K562 (cell line): ENCODE results near the gene ANKRD13D. TPM values are rescaled to one million over a fixed set of nuclear protein-coding genes. Genes with fewer than 3 reads are reported as not detected.
A peak's percentile ranks its signal among the peaks of the same experiment; 100 is the strongest.

Experiments
- ATAC-seq: fragments of 200-7000 bp; cut with Tn5 transposase; 3 replicates; pipeline ENCODE4 v1.9.1; 2020; ENCODE audit warnings: moderate library complexity
- BruUV-seq: library from RNA; stranded (reverse); fragments of 400-500 nt; replicated peaks from 2 replicates; lab custom pipeline; 2021; lab: Mats Ljungman, UMichigan
- CTCF ChIA-PET: fragments of 300-600 bp; formaldehyde crosslinking; extraction: SDS; loops from one replicate; lab custom pipeline; 2021; ENCODE audit warnings: low intra/inter-chr PET ratio; lab: Yijun Ruan, JAX
- POLR2A ChIA-PET: fragments of 300-600, 350-650 bp; sonication (Branson Sonifier 250); formaldehyde crosslinking; extraction: SDS; loops from one replicate; lab custom pipeline; 2021; ENCODE audit warnings: antibody characterized with exemption, inconsistent platforms; lab: Yijun Ruan, JAX
- DNase-seq, 4 experiments: peaks; one replicate each; pipeline versions ENCODE4 v3.0.0 to v3.0.0-alpha.2; 2011 to 2018; ENCODE audit warnings: low spot score in 3 of 4, mixed read lengths in 3 of 4; ENCODE audit errors: extremely low read depth in 1 of 4
- FAIRE-seq: peaks from 2 replicates; lab custom pipeline; 2011; peaks lifted over from hg19 to GRCh38; lab: Jason Lieb, UNC
- H2AFZ ChIP-seq: 2 replicates; pipeline ENCODE4 v1.6.0; 2011; ENCODE audit warnings: low read depth, low read length, control low read depth, inconsistent platforms
- H3K27ac ChIP-seq: fragments of 200-600 bp; 3 replicates; pipeline ENCODE4 v1.8.0; 2011; ENCODE audit warnings: low read depth, mild to moderate bottlenecking, control low read depth, inconsistent platforms, low read length, moderate library complexity, mixed read lengths; ENCODE audit errors: extremely low read depth
- H3K27me3 ChIP-seq, 2 experiments: fragments of 300-600 bp in 1 of 2; 2 replicates in 1 of 2; 3 replicates in 1 of 2; pipeline versions ENCODE4 v1.6.0 to v1.8.0; 2011; ENCODE audit warnings: inconsistent platforms in 2 of 2, low read length in 2 of 2, mild to moderate bottlenecking in 1 of 2, mixed read lengths in 1 of 2, moderate library complexity in 1 of 2; ENCODE audit not compliant: control insufficient read depth in 2 of 2, insufficient read depth in 2 of 2
- H3K36me3 ChIP-seq: fragments of 300-600 bp; 3 replicates; pipeline ENCODE4 v1.8.0; 2011; ENCODE audit warnings: mild to moderate bottlenecking, low read length, inconsistent platforms; ENCODE audit not compliant: control insufficient read depth, insufficient read depth
- H3K4me1 ChIP-seq, 2 experiments: fragments of 200-600 bp in 1 of 2; replicated peaks in 1 of 2; 2 replicates in 1 of 2; 3 replicates in 1 of 2; pipeline versions ENCODE4 v1.5.1 to v1.8.0; 2011; ENCODE audit warnings: inconsistent platforms in 2 of 2, low read length in 2 of 2, mild to moderate bottlenecking in 1 of 2, mixed read lengths in 1 of 2, moderate library complexity in 1 of 2; ENCODE audit not compliant: control insufficient read depth in 2 of 2, insufficient read depth in 2 of 2
- H3K4me2 ChIP-seq: 2 replicates; pipeline ENCODE4 v1.6.1; 2011; ENCODE audit warnings: low read length, control low read depth, inconsistent platforms, mixed read lengths; ENCODE audit not compliant: insufficient read depth
- H3K4me3 ChIP-seq: fragments of 200-600 bp; sonication (generic), shearing (Covaris generic); 2 replicates; pipeline ENCODE4 v1.5.1; 2016; ENCODE audit warnings: control low read depth, inconsistent platforms
- H3K79me2 ChIP-seq: fragments of 200-600 bp; 3 replicates; pipeline ENCODE4 v1.8.0; 2011; ENCODE audit warnings: low read length, inconsistent platforms; ENCODE audit not compliant: control insufficient read depth, insufficient read depth
- H3K9ac ChIP-seq, 2 experiments: 2 replicates each; pipeline versions ENCODE4 v1.6.0 to v1.6.1; 2011; ENCODE audit warnings: low read depth in 2 of 2, low read length in 2 of 2, control low read depth in 1 of 2, inconsistent platforms in 1 of 2, mild to moderate bottlenecking in 1 of 2, mixed read lengths in 1 of 2; ENCODE audit not compliant: insufficient read depth in 1 of 2
- H3K9me1 ChIP-seq: one replicate; pipeline ENCODE4 v1.6.0; 2011; ENCODE audit warnings: inconsistent platforms, mild to moderate bottlenecking, low read length, moderate library complexity; ENCODE audit not compliant: control insufficient read depth, insufficient read depth
- H3K9me3 ChIP-seq: replicated peaks from 2 replicates; pipeline ENCODE4 v1.5.1; 2011; ENCODE audit warnings: low read depth, low read length, inconsistent platforms; ENCODE audit not compliant: control insufficient read depth, insufficient read depth
- H4K20me1 ChIP-seq: replicated peaks from 2 replicates; pipeline ENCODE4 v1.6.1; 2011; ENCODE audit warnings: low read length, inconsistent platforms, mixed read lengths; ENCODE audit not compliant: control insufficient read depth, insufficient read depth
- ESRRA ChIP-seq: fragments of 450-650 bp; IDR thresholded peaks from 2 replicates; pipeline ENCODE4 v1.6.1; 2014; ENCODE audit warnings: low read depth, mild to moderate bottlenecking, moderate library complexity, borderline replicate concordance
- GTF2F1 ChIP-seq: IDR thresholded peaks from 2 replicates; pipeline ENCODE4 v1.6.1; 2011; ENCODE audit warnings: low read depth, low read length, improper control_type of control experiment
- MCM7 ChIP-seq, 2 experiments: fragments of 450-650 bp; IDR thresholded peaks; 2 replicates each; pipeline ENCODE4 v1.6.1; 2016 to 2018
- NCOA6 ChIP-seq: fragments of 450-650 bp; IDR thresholded peaks from 2 replicates; pipeline ENCODE4 v1.6.1; 2017; ENCODE audit warnings: mild to moderate bottlenecking
- RBM25 ChIP-seq: fragments of 200-400 bp; formaldehyde crosslinking; IDR thresholded peaks from 2 replicates; pipeline ENCODE4 v1.6.1; 2018; ENCODE audit warnings: low read length, low read depth, moderate library complexity; ENCODE audit not compliant: severe bottlenecking
- SNAPC5 ChIP-seq: fragments of 250-450 bp; sonication (Bioruptor Pico); IDR thresholded peaks from 2 replicates; pipeline ENCODE4 v1.8.0; 2021; ENCODE audit warnings: moderate library complexity, mild to moderate bottlenecking, inconsistent platforms
- SPI1 ChIP-seq: IDR thresholded peaks from 2 replicates; pipeline ENCODE4 v1.6.1; 2011; ENCODE audit warnings: low read depth, low read length, control low read depth, borderline replicate concordance
- TEAD2 ChIP-seq: fragments of 450-650 bp; IDR thresholded peaks from 2 replicates; pipeline ENCODE4 v1.6.1; 2016; ENCODE audit warnings: missing genetic modification characterization, control low read depth, missing compliant biosample characterization
- ZEB2 ChIP-seq: fragments of 450-650 bp; IDR thresholded peaks from 2 replicates; pipeline ENCODE4 v1.6.1; 2016
- ZNF146 ChIP-seq: IDR thresholded peaks from one replicate; pipeline ENCODE4 v1.6.1; 2018; ENCODE audit warnings: missing compliant biosample characterization; ENCODE audit not compliant: unreplicated experiment
- ZNF212 ChIP-seq: fragments of 450-650 bp; formaldehyde crosslinking; IDR thresholded peaks from 2 replicates; pipeline ENCODE4 v1.4.0; 2020; ENCODE audit warnings: mild to moderate bottlenecking
- ZNF766 ChIP-seq: fragments of 200-800 bp; sonication (Bioruptor generic); conservative IDR thresholded peaks from 2 replicates; pipeline ENCODE4 v1.6.1; 2016; ENCODE audit warnings: missing genetic modification characterization, missing compliant biosample characterization
- WGBS: fragments of 100-300 bp; shearing (Covaris generic); methylation state at CpG from one replicate; pipeline ENCODE4 v1.1.6; 2016; ENCODE audit warnings: low coverage, mixed read lengths; ENCODE audit not compliant: insufficient coverage; ENCODE audit errors: missing lambda C conversion rate; 5-methylcytosine and 5-hydroxymethylcytosine counted together
- in situ Hi-C: fragments of 300-500 bp; cut with MboI; formaldehyde crosslinking; loops from 4 replicates; pipeline ENCODE4 v1.15.0; 2018; ENCODE audit warnings: inconsistent platforms, mixed read lengths
- intact Hi-C: fragments of 100-400 bp; cut with micrococcal nuclease; formaldehyde crosslinking; loops from 2 replicates; pipeline ENCODE4 v1.14.2; 2022
- polyA plus RNA-seq, 8 experiments: library from polyadenylated mRNA; depleted of rRNA in 4 of 8; stranded (reverse) in 5 of 8; unstranded in 3 of 8; fragments of >200 nt; fragmentation: Nextera tagmentation in 2 of 8; fragmentation: Illumina TruSeq in 1 of 8; extraction: Ambion mirVana in 2 of 8; extraction: Trizol in 1 of 8; gene quantifications; 2 replicates each; pipeline versions ENCODE4 v1.2.1 to v1.2.3, GENCODE V29; 2011 to 2014; ENCODE audit warnings: inconsistent platforms in 1 of 8, missing spikeins in 1 of 8
- total RNA-seq, 7 experiments: library from RNA; depleted of rRNA in 6 of 7; stranded (reverse); fragments of >200 nt in 6 of 7; fragmentation: Illumina TruSeq in 2 of 7; extraction: Trizol in 2 of 7; gene quantifications; 2 replicates each; pipeline versions ENCODE4 v1.2.1 to v1.2.3, GENCODE V29; 2011 to 2021; ENCODE audit warnings: low replicate concordance in 1 of 7
- TF ChIP-seq, protein P1 (sequence below): sonication (generic); formaldehyde crosslinking; IDR thresholded peaks from 2 replicates; pipeline ENCODE4 v1.8.1; 2023; ENCODE audit warnings: missing genetic modification reagents, mild to moderate bottlenecking, borderline replicate concordance
- TF ChIP-seq, protein P2 (sequence below): fragments of 450-650 bp; conservative IDR thresholded peaks from 2 replicates; pipeline ENCODE4 v1.6.1; 2016; ENCODE audit warnings: missing genetic modification characterization, low read depth, mild to moderate bottlenecking, missing compliant biosample characterization, moderate library complexity
- TF ChIP-seq, protein P3 (sequence below), 2 experiments: fragments of 450-650 bp in 1 of 2; sonication (generic) in 1 of 2; formaldehyde crosslinking; conservative IDR thresholded peaks; 2 replicates each; pipeline versions ENCODE4 v1.4.0 to v1.8.1; 2020 to 2022; ENCODE audit warnings: mild to moderate bottlenecking in 1 of 2, missing genetic modification reagents in 1 of 2

The ANKRD13D gene
- total and polyA plus RNA-seq, 9 of the 15 experiments (the other 6 are each of a cell fraction or from before 2014, with no cell fraction given), result 0.94 to 40.9 (median 22.4) TPM

GRCh38 chr11:67337257-67337656 lies 48.2 kb downstream of the ANKRD13D start:
- Histone ChIP-seq H3K27ac (no peak overlapping the region), H3K4me2 (no peak overlapping the region), H3K4me3 (no peak overlapping the region), H2AFZ (no peak overlapping the region)
- TF ChIP-seq SPI1 (no peak), ZNF146 (CRISPR knock-in tag) (peak; percentile 76), TEAD2 (tag) (no peak), MCM7 (IDR thresholded peaks at IDR 0.05) (no peak), ZNF766 (CRISPR knock-in tag) (no peak), SNAPC5 (no peak), ZNF212 (CRISPR knock-in tag) (no peak), ESRRA (no peak), ZEB2 (no peak), GTF2F1 (no peak), RBM25 (peak; percentile 48), NCOA6 (no peak)
- TF ChIP-seq, protein P1, sequence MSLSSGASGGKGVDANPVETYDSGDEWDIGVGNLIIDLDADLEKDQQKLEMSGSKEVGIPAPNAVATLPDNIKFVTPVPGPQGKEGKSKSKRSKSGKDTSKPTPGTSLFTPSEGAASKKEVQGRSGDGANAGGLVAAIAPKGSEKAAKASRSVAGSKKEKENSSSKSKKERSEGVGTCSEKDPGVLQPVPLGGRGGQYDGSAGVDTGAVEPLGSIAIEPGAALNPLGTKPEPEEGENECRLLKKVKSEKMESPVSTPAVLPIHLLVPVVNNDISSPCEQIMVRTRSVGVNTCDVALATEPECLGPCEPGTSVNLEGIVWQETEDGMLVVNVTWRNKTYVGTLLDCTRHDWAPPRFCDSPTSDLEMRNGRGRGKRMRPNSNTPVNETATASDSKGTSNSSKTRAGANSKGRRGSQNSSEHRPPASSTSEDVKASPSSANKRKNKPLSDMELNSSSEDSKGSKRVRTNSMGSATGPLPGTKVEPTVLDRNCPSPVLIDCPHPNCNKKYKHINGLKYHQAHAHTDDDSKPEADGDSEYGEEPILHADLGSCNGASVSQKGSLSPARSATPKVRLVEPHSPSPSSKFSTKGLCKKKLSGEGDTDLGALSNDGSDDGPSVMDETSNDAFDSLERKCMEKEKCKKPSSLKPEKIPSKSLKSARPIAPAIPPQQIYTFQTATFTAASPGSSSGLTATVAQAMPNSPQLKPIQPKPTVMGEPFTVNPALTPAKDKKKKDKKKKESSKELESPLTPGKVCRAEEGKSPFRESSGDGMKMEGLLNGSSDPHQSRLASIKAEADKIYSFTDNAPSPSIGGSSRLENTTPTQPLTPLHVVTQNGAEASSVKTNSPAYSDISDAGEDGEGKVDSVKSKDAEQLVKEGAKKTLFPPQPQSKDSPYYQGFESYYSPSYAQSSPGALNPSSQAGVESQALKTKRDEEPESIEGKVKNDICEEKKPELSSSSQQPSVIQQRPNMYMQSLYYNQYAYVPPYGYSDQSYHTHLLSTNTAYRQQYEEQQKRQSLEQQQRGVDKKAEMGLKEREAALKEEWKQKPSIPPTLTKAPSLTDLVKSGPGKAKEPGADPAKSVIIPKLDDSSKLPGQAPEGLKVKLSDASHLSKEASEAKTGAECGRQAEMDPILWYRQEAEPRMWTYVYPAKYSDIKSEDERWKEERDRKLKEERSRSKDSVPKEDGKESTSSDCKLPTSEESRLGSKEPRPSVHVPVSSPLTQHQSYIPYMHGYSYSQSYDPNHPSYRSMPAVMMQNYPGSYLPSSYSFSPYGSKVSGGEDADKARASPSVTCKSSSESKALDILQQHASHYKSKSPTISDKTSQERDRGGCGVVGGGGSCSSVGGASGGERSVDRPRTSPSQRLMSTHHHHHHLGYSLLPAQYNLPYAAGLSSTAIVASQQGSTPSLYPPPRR (CRISPR knock-in tag), result no peak
- TF ChIP-seq, protein P2, sequence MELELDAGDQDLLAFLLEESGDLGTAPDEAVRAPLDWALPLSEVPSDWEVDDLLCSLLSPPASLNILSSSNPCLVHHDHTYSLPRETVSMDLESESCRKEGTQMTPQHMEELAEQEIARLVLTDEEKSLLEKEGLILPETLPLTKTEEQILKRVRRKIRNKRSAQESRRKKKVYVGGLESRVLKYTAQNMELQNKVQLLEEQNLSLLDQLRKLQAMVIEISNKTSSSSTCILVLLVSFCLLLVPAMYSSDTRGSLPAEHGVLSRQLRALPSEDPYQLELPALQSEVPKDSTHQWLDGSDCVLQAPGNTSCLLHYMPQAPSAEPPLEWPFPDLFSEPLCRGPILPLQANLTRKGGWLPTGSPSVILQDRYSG, result no peak
- TF ChIP-seq, protein P3, sequence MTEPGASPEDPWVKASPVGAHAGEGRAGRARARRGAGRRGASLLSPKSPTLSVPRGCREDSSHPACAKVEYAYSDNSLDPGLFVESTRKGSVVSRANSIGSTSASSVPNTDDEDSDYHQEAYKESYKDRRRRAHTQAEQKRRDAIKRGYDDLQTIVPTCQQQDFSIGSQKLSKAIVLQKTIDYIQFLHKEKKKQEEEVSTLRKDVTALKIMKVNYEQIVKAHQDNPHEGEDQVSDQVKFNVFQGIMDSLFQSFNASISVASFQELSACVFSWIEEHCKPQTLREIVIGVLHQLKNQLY (CRISPR knock-in tag; conservative IDR thresholded peaks at IDR 0.05), result no peak
- TF ChIP-seq, all 486 proteins: peak for 2
- ATAC-seq (no peak), FAIRE-seq (no peak), DNase-seq (no peak)
- no TSS peak for BruUV-seq
- ChIA-PET POLR2A (no interaction called here), CTCF (no interaction called here)
- 51% methylated on average over 3 of the region's 3 CpGs for WGBS
- no peaks in the 10 kb centered on the region for H3K36me3 ChIP-seq
- no peaks in the 10 kb centered on the region for H3K4me1 ChIP-seq
- in situ Hi-C loops (no loop called here), intact Hi-C loops (no loop called here)
- H3K79me2 ChIP-seq, result no peaks in the 10 kb centered on the region
- H3K9me3 ChIP-seq, result no peaks in the 10 kb centered on the region
- no peaks in the 10 kb centered on the region for H4K20me1 ChIP-seq
- H3K9me1 ChIP-seq, result no peaks in the 10 kb centered on the region
- no peak overlapping the region for H3K9ac ChIP-seq
- no peaks in the 10 kb centered on the region for H3K27me3 ChIP-seq
